ENCODE measurements around the gene KLK15. TPM values are rescaled to one million over a fixed set of nuclear protein-coding genes. Genes with fewer than 3 reads are reported as not detected.
A peak's percentile ranks its signal among the peaks of the same experiment; 100 is the strongest.

The KLK15 gene
- total and polyA plus RNA-seq, 2 of the 8 experiments (the other 6 are each of a cell fraction or from before 2014, with no cell fraction given), result not detected

DNA sequence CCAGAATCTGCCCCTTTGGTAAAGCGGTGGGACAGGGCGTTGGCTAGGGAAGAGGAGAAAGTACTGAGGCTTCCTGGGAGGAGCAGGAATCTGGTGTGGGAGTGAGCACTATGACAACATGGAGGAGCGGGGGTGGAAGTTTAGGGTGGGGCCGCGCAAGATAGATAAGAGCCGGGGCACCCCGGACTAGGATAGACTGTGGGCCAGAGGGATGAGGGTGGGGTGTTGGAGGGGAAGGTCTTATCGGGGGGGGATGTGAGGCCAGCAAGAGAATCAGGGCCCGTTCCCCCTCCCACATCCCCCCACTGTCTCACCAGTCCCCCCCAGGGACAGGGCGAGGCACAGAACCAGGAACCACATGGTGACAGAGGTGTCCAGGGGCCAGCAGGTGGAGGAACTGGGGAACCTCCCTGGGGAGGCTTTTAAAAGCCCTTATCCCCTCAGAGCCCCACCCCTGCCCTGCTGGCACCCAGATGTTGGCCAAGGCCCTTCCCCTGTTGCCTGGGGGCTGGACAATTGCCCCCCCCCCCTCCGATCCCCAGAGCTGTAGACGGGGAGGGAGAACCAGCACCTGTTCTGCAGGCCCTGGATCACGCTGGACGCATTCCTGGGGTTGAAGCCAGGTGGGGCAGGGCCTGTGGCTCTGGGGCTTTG is 9.9 kb downstream of the KLK15 start, which contains the start of gene KLK1:
KLK1 (minus strand) TSS at position 399 of the 654 bp plus-strand sequence; CDS start at position 360, 39 bp downstream.
- no peak within 1 kb of the TSS for H3K4ac ChIP-seq (replicated peaks; ENCODE audit: insufficient read length, low read depth, low read length)
- H2BK5ac ChIP-seq (ENCODE audit: low read depth, low read length), result no peak within 1 kb of the TSS
- H2BK12ac ChIP-seq (ENCODE audit: low read depth, low read length), result 0 out of 2 replicates have a peak within 1 kb of the TSS, but pooled peaks have one; percentile 14
- no peak within 1 kb of the TSS for H4K91ac ChIP-seq (replicated peaks; ENCODE audit: insufficient read length, low read length)
- no peak within 1 kb of the TSS for H4K5ac ChIP-seq (ENCODE audit: insufficient read length, low read depth, low read length)
- H2AK5ac ChIP-seq (ENCODE audit: low read depth, low read length), result no peak within 1 kb of the TSS
- peaks cover 0 to 22% (median 17%) of the 10 kb centered on the region in 4 experiments; a peak in 6 of 7 replicates for H3K4me1 ChIP-seq (replicated peaks in 1 of 4; ENCODE audit: control insufficient read depth in 3 of 4, insufficient read depth in 4 of 4, low read length in 3 of 4)
- peaks cover 9 to 38% (median 35%) of the 10 kb centered on the region in 4 experiments for H3K27me3 ChIP-seq (replicated peaks in 1 of 4; ENCODE audit: control insufficient read depth in 3 of 4, extremely low read depth in 1 of 4, insufficient read depth in 3 of 4, low read length in 3 of 4)
- H3K9ac ChIP-seq (replicated peaks in 1 of 4; ENCODE audit: extremely low read depth in 1 of 4, low read depth in 3 of 4, low read length in 3 of 4), result no peak within 1 kb of the TSS
- ChIA-PET POLR2A (ENCODE audit: partially characterized antibody) (interaction anchor here (14.4 kb wide), 1 partner anchor 25 kb away, joined by 275 read pairs; no protein-coding TSS in a partner anchor), CTCF (ENCODE audit: partially characterized antibody) (no interaction called here)
- H3K27ac ChIP-seq (ENCODE audit: low read depth, low read length), result no peak within 1 kb of the TSS
- no peaks in the 10 kb centered on the region for H3K79me1 ChIP-seq (ENCODE audit: low read depth, low read length)
- H3K79me2 ChIP-seq (ENCODE audit: control insufficient read depth in 1 of 2, insufficient read depth in 2 of 2, low read length in 2 of 2), result no peaks in the 10 kb centered on the region
- H4K8ac ChIP-seq (ENCODE audit: extremely low read depth, insufficient read depth, low read length), result no peak within 1 kb of the TSS
- H3K23me2 ChIP-seq (ENCODE audit: low read depth, low read length), result peaks cover 16% of the 10 kb centered on the region; the same call in 1 of the 2 replicates
- H3K36me3 ChIP-seq (ENCODE audit: control insufficient read depth in 2 of 4, insufficient read depth in 4 of 4, low read length in 3 of 4), result no peaks in the 10 kb centered on the region
- FAIRE-seq, result no peak
- no peak within 1 kb of the TSS for H3K14ac ChIP-seq (ENCODE audit: insufficient read length)
- H2BK120ac ChIP-seq (replicated peaks; ENCODE audit: low read depth, low read length), result no peak within 1 kb of the TSS
- no peak within 1 kb of the TSS; the same call in 1 of the 2 replicates for H3K18ac ChIP-seq (ENCODE audit: extremely low read depth, low read length)
- peak within 1 kb of the TSS; percentile 40; the same call in 1 of the 2 replicates for H2BK15ac ChIP-seq (ENCODE audit: low read length)
- no peak within 1 kb of the TSS for H2BK20ac ChIP-seq (ENCODE audit: low read length)
- H3K56ac ChIP-seq (replicated peaks; ENCODE audit: insufficient read length, low read depth, low read length), result no peak within 1 kb of the TSS
- H4K20me1 ChIP-seq (replicated peaks in 1 of 2; ENCODE audit: control insufficient read depth in 1 of 2, insufficient read depth in 2 of 2, low read length in 2 of 2), result peaks cover 0 to 2% of the 10 kb centered on the region in 2 experiments
- no peak within 1 kb of the TSS for H3K4me2 ChIP-seq (ENCODE audit: insufficient read depth in 1 of 2, low read depth in 2 of 2, low read length in 2 of 2)
- WGBS, 2 experiments (ENCODE audit: extremely low coverage in 1 of 2, insufficient coverage in 1 of 2, insufficient read length in 1 of 2, insufficient replicate concordance in 2 of 2, low coverage in 1 of 2, low lambda C conversion rate in 2 of 2, missing lambda C conversion rate in 1 of 2), result 78% methylated on average over 12 of the region's 14 CpGs; no CpG with 5 or more reads in 1 of the 2 experiments
- no peaks in the 10 kb centered on the region; a peak in 1 of 4 replicates for H3K9me3 ChIP-seq (ENCODE audit: insufficient read depth in 2 of 2, low read depth in 1 of 2, low read length in 1 of 2)
- DNase-seq (ENCODE audit: low read depth in 1 of 2, low spot score in 2 of 2), result no peak
- no peak within 1 kb of the TSS for H2AFZ ChIP-seq (ENCODE audit: low read length)
- H3K23ac ChIP-seq (ENCODE audit: insufficient read length), result no peak within 1 kb of the TSS
- no peak within 1 kb of the TSS for H3K4me3 ChIP-seq (ENCODE audit: extremely low read depth in 1 of 4, insufficient read depth in 2 of 4, low read depth in 3 of 4, low read length in 4 of 4)
- TF ChIP-seq RBBP5 (IDR thresholded peaks at IDR 0.05; ENCODE audit: borderline replicate concordance, low read depth, low read length), result no peak

Data from H1 (cell line).